Activated T-cell treated with anti-CD3 and anti-CD28 coated beads for 1 hour (primary cell): ENCODE data around the gene KLK7.
"Not testable (repeated sequence)": the region's sequence is repeated elsewhere in the genome, so short reads cannot be mapped to it uniquely, and the experiment has no call there.

Source experiments
- DNase-seq: peaks from one replicate; pipeline ENCODE4 v3.0.0-alpha.2; 2020; ENCODE audit warnings: low read depth

KLK7 gene

GRCh38 chr19:51010066-51010795, 26.5 kb upstream of the KLK7 start:
- no peak for DNase-seq

- DNase-seq: no peak
These were observed 25.6 kb upstream of the KLK7 start for GRCh38 chr19:51009061-51009891.

GRCh38 chr19:51007488-51007887, 23.8 kb upstream of the KLK7 start:
- no peak for DNase-seq

DNA sequence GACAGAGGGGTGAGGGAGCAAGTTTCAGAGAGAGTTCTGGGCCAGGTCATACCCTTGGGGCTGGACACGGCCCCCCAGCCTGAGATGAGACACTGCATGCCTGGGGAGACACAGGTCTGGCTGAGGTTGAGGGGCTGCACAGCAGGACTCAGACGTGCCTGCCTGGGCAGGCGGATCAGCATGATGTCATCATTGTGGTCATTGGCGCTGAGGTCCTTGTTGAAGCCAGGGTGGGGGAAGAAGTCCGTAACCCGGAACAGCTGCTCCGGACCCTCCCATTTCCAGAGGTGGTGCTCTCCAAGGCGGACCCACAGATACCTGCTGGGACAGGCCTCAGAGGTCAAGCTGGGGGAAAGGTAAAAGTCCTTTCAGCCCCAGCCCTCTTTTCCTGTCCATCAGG, 22.7 kb upstream of the KLK7 start:
- DNase-seq: no peak

GRCh38 chr19:51005248-51005647, 21.5 kb upstream of the KLK7 start:
- no peak for DNase-seq

- no peak for DNase-seq
These were observed 19.6 kb upstream of the KLK7 start for GRCh38 chr19:51003316-51003715.

DNA sequence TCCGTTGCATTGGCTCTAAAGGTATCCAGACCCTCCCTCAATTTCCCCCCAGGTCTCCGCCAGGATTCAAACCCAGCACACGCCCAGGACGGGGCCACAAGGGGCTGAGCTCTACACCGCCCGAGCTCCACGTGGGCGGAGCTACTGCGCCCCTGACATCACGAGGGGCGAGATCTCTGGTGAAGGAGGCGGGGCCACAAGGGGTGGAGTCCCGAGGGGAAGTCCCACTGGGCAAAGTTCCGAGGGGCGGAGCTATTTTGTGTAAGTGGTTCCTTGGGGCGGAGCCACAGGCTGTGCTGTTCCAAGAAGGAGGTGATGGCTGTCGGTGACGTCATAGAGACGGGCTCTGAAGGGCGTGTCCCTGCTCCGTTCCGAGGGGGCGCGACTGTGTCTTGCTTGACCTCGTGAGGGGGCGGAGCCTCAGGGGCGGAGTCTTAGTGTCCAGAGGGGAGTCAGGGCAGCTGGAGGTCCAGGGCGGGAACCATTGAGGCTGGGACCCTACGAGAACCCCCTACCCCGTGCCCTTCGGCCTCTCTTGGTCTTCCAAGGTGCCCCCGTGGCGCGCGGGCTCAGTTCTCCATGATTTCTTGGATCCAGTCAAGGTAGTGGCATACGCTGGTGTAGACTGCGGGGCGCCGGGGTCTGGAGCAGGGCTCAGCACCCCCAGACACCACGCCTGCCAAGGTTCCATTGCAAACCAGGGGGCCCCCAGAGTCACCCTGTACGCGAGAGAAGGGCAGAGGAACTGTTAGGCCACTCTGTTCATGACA, 19.0 kb upstream of the KLK7 start:
- DNase-seq: no peak

- no peak for DNase-seq
These were observed 18.4 kb upstream of the KLK7 start for GRCh38 chr19:51002089-51002532.

GRCh38 chr19:51001515-51001914, 17.8 kb upstream of the KLK7 start, which contains the start of gene KLK8:
Gene KLK8, minus strand, starts transcription at chr19:51001604. Its CDS starts 437 bp downstream, at chr19:51001167.
- DNase-seq: no peak

- no peak for DNase-seq
These were observed 17.3 kb upstream of the KLK7 start for GRCh38 chr19:51000981-51001380.

DNA sequence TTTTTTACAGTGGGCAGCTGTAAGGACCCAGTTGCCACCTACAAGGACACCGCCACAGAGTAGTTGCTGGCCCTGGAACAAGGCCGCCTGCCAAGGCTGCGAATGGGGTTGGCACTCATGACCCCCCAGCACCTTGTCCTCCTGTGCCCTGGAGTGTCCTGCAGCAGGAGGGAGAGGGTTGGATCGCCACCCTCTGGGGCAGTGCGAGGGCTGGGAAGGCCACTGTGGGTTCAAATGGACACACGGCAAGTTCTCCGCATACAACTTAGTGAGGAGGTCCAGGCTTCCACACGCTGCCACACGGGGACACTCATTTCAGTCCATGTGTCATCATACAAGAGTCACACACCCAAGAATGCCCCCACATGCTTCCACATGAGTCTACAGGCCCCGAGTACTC, 16.7 kb upstream of the KLK7 start:
- DNase-seq: no peak

DNA sequence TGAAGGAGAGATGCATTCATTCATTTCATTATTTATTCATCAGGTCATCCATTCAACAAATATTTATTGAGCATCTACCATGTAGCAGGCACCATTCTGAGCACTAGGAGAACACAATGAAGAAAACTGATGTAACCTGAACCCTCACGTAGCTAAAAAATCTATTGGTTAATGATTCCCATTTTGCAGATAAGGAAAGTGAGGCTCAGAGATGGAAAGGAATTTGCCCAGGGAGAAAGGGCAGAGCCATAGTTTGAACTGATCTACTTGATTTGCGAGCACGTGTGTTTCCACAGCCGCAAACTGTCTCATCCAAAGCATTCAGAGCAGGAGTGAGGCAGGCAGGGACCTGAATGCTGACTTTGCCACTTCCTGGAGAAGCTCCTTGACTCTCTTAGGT, 15.0 kb upstream of the KLK7 start:
- no peak for DNase-seq

GRCh38 chr19:50998061-50998460, 14.3 kb upstream of the KLK7 start:
- DNase-seq: no peak

GRCh38 chr19:50994129-50994528, 10.4 kb upstream of the KLK7 start:
- no peak for DNase-seq

- no peak for DNase-seq
These were observed 8.9 kb upstream of the KLK7 start for GRCh38 chr19:50992666-50993035.

GRCh38 chr19:50984416-50984815, 699 bp upstream of the KLK7 start:
- not testable (repeated sequence) for DNase-seq

DNA sequence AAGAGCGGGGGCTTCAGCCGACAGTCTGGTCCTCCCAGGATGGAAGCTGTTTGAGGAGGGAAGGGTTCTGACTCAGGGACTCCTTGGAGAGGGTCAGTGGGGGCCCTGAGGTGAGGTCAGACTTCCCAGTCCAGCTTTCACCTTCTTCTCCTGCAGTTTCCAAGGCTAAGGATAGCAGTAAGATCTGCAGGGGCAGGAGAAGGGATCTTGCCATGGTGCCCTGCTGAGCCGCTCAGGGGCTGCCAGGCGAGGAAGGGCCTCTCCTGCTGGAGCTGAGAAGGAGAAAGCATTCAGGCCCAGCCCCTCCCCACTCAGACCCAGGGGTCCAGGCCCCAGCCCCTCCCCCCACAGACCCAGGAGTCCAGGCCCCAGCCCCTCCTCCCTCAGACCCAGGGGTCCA, 1.5 kb downstream of the KLK7 start:
- DNase-seq: no peak

GRCh38 chr19:50981587-50982146, 2.0 kb downstream of the KLK7 start:
- no peak for DNase-seq

GRCh38 chr19:50980208-50980607, 3.5 kb downstream of the KLK7 start:
- DNase-seq: no peak

DNA sequence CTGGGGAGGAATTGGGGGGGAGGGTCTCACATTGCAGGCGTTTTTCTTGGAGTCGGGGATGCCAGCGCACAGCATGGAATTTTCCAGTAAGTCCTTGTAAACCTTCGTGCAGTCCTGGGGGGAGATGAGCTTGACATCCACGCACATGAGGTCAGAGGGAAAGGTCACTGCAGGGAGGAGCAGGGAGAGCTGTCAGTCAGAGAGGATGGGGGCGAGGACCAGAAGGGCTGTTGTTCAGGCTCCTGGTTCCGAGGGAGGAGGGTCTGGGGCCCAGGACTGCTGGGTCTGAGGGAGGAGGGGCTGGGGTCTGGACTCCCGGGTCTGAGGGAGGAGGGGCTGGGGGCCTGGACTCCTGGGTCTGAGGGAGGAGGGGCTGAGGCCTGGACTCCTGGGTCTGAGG, 4.0 kb downstream of the KLK7 start:
- no peak for DNase-seq

DNA sequence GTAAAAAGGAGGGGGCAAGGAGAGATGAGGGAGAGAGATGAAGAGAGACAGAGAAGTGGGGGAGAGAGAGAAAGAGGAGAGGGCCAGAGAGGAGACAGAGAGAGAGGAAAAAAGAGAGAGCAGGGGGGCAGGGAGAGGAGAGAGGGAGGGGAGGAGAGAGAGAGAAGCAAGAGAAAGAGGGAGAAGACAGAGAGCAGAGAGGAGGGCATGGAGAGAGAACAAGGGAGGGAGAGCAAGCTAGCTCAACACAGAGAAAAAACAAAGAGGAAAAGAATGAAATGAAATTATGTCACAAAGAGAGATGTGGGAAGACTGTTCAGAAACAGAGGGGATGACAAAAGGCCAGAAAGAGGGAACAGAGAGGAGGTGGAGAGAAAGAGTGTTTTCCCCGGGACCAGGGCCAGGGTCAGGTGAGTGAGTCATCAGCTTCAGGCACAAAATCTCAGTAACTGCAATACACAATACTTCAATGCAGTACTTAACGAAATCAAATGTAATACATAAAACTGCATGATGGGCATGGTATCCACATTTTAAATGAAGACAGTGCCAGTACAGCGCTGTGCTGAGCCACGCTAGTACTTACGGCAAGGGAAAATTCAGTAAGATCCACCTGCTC, 4.8 kb downstream of the KLK7 start:
- DNase-seq: no peak

- DNase-seq: no peak
These were observed 6.1 kb downstream of the KLK7 start for GRCh38 chr19:50977626-50978025.
